Measurements from ENCODE around the gene HERC6.
"Not testable (repeated sequence)": the region's sequence is repeated elsewhere in the genome, so short reads cannot be mapped to it uniquely, and the experiment has no call there.

The HERC6 gene

DNA sequence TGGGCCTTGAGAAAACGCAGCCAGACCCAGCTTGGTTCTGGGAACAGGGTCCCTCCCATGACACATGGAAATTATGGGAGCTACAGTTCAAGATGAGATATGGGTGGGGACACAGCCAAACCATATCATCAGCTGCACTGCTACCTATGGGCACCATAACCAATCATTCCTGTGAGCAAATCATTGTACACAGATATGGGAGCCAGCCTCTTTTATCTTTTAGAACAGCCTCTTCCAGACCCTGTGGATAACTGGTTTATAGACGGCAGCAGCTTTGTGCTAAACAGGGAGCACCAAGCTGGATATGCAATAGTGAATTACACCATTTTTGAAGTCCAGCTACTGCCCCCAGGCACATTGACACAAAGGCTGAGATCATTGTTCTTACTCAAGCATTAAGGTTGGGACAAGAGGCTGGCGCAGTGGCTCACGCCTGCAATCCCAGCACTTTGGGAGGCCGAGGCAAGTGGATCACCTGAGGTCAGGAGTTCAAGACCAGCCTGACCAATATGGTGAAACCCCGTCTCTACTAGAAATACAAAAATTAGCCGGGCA, 69.6 kb downstream of the HERC6 start:
- not testable (repeated sequence) for DNase-seq

DNA sequence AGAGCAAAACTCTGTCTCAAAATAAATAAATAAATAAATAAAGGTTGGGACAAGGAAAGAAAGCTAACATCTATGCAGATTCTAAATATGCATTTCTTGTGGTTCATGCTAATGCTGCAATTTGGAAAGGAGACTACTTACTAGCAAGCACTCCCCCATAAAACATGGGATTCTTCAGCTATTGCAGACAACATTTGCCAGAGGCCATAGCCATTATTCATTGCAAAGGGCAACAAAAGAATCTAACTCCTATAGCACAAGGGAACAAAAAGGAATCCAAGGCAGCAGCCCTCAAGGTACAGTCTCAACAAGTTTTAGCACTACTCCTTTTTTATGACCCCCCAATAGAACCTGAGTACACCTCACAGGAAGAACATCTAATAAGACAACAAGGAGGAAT, 70.2 kb downstream of the HERC6 start:
- DNase-seq = no peak

DNA sequence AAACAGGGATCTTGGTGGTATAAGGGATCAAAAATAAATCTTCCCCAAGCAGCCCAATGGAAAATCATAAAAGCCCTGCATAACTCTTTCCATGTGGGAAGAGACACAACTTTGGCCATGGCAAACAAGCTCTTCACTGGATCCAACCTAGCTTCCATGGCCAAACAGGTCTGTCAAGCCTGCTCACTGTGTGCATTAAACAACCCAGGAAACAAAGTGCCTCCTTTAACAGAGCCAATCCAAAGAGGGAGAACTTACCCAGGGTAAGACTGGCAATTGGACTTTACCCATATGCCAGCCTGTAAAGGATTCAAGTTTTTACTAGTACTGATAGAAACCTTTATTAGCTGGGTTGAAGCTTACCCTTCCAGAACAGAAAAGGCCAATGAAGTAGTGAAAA, 70.6 kb downstream of the HERC6 start:
- no peak for DNase-seq

DNA sequence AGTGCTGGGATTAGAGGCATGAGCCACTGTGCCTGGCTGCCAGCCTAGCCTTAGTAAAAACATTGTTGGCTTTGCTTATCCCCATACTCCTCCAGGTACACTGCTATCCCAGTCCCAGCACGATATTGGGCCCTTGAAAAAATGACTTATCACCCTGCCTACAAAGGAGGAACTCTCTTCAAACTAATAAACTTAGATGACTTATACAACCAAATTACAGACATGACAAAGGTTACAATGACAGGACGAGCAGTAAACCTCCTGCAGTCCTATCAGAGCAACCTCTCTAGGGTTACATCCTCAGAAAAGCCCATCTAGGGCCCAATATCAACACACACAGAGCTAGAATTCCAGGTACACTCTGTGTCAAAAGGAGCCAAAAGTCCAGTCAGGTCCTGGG, 72.6 kb downstream of the HERC6 start:
- DNase-seq = no peak

DNA sequence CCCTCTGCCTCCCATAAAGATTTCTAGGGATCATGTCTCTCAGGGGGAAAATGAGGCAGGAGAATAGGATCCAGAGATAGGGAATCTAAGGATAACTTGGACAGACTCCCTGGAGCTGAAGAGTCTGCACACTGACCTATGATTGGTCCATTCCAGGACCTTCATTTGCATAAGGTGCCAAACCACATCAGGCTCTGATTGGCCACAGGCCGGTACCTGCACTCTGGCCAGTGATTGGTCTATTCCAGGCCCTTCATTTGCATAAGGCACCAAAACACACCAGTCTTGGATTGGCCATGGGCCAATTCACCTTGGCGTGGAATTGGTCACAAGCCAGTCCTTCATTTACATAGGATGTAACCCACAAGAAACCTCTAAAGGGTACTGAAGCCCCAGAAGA, 74.3 kb downstream of the HERC6 start:
- DNase-seq = no peak

DNA sequence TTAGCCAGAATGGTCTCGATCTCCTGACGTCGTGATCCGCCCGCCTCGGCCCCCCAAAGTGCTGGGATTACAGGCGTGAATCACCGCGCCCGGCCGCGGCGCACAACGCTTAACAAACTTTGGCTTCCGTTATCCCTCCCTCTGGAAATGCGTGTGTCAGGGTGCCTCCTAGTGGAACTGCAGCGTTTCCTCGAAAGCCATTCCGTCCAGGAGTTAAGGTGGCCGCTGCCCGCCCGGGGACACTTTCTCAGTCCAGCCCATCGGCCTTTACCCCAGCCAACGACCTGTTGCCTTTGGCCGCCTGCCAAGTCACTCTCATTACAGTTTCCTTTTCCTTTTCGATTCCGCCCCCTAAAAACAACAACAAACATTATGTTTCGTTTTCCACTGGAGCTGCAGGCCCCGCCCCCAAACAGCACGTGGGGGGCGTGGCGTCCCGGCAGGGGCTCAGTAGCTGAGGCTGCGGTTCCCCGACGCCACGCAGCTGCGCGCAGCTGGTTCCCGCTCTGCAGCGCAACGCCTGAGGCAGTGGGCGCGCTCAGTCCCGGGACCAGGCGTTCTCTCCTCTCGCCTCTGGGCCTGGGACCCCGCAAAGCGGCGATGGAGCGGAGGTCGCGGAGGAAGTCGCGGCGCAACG, 78.1 kb downstream of the HERC6 start, which contains the start of gene HERC5:
HERC5 (plus strand) TSS at position 450 of the 637 bp plus-strand sequence; CDS start at position 601, 151 bp downstream.
- peak; percentile 89 to 91 for DNase-seq

DNA sequence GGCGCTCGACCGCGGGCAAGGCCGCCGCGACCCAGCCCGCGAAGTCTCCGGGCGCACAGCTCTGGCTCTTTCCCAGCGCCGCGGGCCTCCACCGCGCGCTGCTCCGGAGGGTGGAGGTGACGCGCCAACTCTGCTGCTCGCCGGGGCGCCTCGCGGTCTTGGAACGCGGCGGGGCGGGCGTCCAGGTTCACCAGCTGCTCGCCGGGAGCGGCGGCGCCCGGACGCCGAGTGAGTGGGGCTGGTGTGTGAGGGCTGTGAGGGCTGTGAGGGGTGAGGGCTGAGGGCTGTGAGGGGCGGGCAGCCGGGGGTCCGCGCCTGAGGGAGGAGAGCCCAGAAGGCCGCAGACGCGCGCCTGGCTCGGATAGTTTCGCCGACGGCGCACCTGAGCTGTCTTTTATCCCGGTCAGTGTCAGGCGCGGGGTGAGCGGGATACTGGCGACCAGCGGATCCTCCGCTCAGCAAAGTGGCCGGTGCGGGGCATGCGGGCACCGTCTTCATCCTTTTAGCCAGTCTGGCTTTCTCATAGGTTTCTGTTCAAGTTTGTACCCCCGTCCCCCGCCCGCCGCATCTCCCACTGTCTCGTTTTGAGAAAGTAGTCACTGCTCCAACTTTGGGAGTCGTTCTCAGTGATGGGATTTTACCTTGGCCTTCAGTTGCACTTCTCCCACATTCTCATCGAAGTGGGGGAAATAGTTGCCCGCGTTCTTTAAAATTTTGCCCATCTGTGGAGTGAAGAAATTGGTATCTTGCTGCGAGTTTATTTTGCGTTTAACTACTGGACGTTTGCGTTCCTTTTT, 78.9 kb downstream of the HERC6 start:
- DNase-seq = peak; percentile 36 to 43

DNA sequence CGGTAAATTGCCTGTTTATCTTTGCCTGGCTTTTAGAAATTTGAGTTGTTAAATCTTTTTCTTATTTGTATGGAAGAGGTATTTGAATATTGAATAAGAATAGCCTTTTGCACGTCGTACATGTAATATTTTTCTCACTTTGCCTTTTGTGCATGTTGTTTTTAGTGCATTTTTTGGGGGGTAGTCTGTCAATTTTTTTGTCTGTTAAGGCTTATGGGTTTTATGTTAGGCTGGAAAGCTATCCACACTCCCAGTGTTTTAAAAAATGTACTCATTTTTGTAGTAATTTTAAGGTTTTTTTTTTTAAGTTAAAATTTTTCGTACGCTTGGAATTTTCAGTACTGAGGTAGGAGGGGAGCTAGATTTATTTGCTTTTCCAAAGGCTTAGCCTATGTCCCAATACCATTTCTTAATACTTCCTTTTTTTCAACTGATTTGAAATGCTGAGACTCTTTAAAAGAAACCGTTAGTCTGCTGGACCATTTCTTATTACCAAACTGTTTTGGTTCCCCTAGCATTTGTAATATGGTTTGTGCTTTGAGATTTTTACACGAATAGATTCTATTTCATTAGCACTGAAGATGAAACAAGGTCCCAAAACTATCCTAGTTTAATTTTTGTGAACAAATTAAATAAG, 79.6 kb downstream of the HERC6 start:
- no peak for DNase-seq

DNA sequence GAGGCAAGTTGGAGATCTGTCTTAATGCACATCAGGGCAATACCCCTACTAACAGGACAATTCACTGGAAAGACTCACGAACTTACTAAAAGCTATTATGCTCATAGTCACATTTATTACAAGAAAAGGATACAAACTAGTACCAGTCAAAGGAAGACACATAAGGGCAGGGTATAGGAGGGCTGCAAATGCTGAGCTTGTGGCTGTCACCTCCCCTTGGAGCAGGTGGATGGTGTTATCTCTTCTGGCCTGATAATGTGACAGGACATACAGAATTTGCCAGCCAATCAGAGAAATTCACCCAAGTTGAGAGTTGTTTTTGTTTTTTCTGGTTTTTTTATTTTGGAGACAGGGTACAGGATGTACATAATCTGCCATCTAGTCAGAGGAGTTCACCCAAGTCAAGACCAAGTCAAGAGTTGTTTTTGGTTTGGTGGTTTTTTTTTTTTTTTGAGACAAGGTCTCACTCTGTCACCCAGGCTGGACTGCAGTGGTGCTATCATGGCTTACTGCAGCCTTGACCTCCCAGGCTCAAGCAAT, 87.1 kb downstream of the HERC6 start:
- DNase-seq = no peak

DNA sequence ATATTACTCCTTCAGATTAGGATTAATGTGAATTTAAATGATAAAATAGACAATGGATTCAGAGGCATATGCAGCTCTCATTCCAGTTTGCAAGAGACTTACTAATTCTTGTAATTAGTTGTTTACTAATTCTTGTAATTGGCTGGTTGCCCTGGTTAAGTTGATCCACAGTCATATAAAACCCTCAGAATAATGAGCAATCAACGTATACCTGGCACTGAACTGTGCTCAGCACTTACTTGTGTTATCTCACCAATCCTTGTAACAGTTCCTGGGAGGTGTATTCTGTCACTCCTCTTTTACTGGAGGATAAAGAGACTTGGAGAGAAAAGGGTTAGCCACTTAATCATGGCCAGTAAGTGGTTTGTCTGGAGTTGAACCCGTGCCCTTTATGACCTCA, 88.7 kb downstream of the HERC6 start:
- no peak for DNase-seq

DNA sequence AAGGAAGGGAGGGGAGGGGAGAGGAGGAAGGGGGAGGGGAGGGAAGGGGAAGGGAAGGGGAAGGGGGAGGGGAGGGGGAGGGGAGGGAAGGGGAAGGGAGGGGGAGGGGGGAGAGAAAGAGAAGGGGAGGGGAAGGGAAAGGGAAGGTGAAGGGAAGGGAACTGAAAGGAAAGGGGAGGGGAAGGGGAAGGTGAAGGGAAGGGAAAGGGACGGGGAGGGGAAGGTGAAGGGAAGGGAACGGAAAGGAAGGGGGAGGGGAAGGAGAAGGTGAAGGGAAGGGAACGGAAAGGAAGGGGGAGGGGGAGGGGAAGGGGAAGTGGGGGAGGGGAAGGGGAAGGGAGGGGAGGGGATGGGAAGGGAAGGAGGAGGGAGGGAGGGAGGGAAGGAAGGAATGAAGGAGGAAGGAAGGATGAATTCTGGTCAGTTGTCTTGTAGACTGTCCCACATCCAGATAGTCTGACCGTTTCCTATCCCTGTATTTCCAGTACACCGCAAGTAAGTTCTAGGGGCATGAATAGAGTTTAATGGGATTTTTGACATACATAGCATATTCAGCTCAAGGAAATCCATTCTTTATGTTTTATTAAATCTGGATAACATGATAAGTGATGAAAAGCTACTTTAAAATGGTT, 98.7 kb downstream of the HERC6 start:
- no peak for DNase-seq

DNA sequence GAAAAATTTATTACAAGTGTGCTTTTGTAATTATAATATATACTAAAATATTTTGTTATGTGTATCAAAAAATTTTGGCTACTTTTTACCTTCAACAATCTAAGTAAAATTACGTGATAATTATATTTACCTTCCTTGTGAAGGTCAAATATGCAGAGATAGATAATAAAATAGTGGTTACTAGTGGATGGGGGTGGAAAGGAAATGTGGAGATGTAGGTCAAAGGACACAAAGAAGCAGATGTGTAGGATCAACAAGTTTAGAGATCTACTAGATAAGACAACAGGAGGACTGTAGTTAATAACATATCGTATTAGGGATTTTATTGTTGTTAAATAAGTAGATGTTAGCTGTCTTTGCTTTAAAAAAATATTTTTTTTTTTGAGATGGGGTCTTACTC, 99.6 kb downstream of the HERC6 start:
- no peak for DNase-seq

DNA sequence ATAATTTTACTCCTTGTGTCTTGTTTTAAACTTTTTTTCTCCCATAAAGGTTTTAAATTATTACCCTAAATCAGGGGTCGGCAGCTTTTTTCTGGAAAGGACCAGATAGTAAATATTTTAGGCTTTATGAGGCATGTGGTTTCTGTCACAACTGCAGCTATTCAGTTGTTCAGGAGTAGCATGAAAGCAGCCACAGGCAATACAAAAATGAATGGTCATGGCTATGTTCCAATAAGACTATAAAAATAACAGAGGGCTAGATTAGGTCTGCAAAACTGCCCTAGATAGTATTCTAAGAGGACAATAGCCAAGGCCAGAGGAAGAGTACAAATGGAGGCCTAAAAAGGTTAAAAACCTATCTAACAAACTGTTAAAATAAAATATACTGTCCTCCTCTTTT, 102.9 kb downstream of the HERC6 start:
- no peak for DNase-seq

DNA sequence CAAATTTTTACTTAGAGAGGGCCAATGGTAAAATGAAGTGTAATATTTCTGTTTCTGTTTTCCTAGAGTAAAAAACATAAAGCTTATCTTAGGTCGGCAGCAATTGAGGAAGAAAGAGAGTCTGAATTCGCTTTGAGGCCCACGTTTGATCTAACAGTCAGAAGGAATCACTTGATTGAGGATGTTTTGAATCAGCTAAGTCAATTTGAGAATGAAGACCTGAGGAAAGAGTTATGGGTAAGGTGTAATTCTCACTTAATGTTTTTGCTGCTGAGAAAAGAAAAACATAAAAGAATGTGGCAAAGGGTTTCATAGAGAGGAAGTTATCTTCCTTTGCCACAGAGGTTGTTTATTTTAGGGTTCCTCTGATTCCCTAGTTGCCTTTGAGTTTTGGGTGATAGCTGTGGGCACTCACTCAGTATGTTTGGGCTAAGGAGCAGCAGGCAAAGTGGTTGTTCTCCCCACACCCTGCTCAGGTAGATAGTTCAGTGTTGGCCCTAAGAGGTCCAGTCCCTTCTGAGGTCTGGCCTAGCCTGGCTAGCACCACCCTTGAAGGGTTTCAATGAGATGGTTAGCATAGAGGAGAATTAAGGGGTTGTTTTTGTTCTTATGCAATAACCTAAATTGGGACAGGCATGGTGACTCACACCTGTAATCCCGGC, 110.6 kb downstream of the HERC6 start:
- no peak for DNase-seq
